ENCODE data around the gene GRIA4. TPM values are rescaled to one million over a fixed set of nuclear protein-coding genes. Genes with fewer than 3 reads are reported as not detected.
A peak's percentile ranks its signal among the peaks of the same experiment; 100 is the strongest.

GRIA4 gene
- total and polyA plus RNA-seq, 2 experiments from 2014 or later, result 1.3 to 3.7 TPM

GRCh38 chr11:105723269-105723668 lies 113.4 kb downstream of the GRIA4 start:
- DNase-seq (ENCODE audit: low spot score), result no peak
- no peaks in the 10 kb centered on the region for H3K9me3 ChIP-seq (ENCODE audit: low read depth)
- H3K4me2 ChIP-seq, result no peak overlapping the region
- H3K4me1 ChIP-seq (ENCODE audit: insufficient read depth), result no peaks in the 10 kb centered on the region
- H3K36me3 ChIP-seq (replicated peaks; ENCODE audit: insufficient read depth, low read depth), result no peaks in the 10 kb centered on the region
- WGBS (ENCODE audit: low lambda C conversion rate, missing lambda C conversion rate), result 96% methylated on average over 3 of the region's 3 CpGs
- no peak overlapping the region for H2AFZ ChIP-seq
- H3K27ac ChIP-seq, result no peak overlapping the region
- no peaks in the 10 kb centered on the region for H4K20me1 ChIP-seq (ENCODE audit: insufficient read depth, poor library complexity, severe bottlenecking)
- H3K9me2 ChIP-seq (replicated peaks; ENCODE audit: insufficient read depth), result no peaks in the 10 kb centered on the region
- TF ChIP-seq CTCF (IDR thresholded peaks at IDR 0.05; ENCODE audit: poor library complexity), result no peak
- TF ChIP-seq EZH2 (IDR thresholded peaks at IDR 0.05; ENCODE audit: borderline replicate concordance), result no peak
- no peak for TF ChIP-seq EZH2phosphoT487 (IDR thresholded peaks at IDR 0.05; ENCODE audit: low read depth, severe bottlenecking, unreplicated experiment)
- H3K79me2 ChIP-seq, result no peaks in the 10 kb centered on the region
- no peak overlapping the region for H3K4me3 ChIP-seq
- H3K27me3 ChIP-seq, result no peaks in the 10 kb centered on the region

- Histone ChIP-seq H3K36me3 (replicated peaks; ENCODE audit: insufficient read depth, low read depth) (no peaks in the 10 kb centered on the region), H3K4me3 (no peak overlapping the region), H3K4me1 (ENCODE audit: insufficient read depth) (no peaks in the 10 kb centered on the region), H3K9me3 (ENCODE audit: low read depth) (no peaks in the 10 kb centered on the region), H3K27me3 (no peaks in the 10 kb centered on the region), H3K4me2 (no peak overlapping the region), H3K9me2 (replicated peaks; ENCODE audit: insufficient read depth) (no peaks in the 10 kb centered on the region), H3K27ac (no peak overlapping the region), H3K79me2 (no peaks in the 10 kb centered on the region), H2AFZ (no peak overlapping the region), H4K20me1 (ENCODE audit: insufficient read depth, poor library complexity, severe bottlenecking) (no peaks in the 10 kb centered on the region)
- no peak for DNase-seq (ENCODE audit: low spot score)
- TF ChIP-seq EZH2phosphoT487 (IDR thresholded peaks at IDR 0.05; ENCODE audit: low read depth, severe bottlenecking, unreplicated experiment), result no peak
- no peak for TF ChIP-seq EZH2 (IDR thresholded peaks at IDR 0.05; ENCODE audit: borderline replicate concordance)
- no peak for TF ChIP-seq CTCF (IDR thresholded peaks at IDR 0.05; ENCODE audit: poor library complexity)
- WGBS (ENCODE audit: low lambda C conversion rate, missing lambda C conversion rate), result 89% methylated on average over 3 of the region's 3 CpGs
These were observed 122.7 kb downstream of the GRIA4 start for GRCh38 chr11:105732611-105733010.

GRCh38 chr11:105734426-105734825 lies 124.6 kb downstream of the GRIA4 start:
- DNase-seq (ENCODE audit: low spot score), result peak; percentile 23
- Histone ChIP-seq H2AFZ (no peak overlapping the region), H3K27ac (no peak overlapping the region), H3K36me3 (replicated peaks; ENCODE audit: insufficient read depth, low read depth) (no peaks in the 10 kb centered on the region), H3K9me3 (ENCODE audit: low read depth) (no peaks in the 10 kb centered on the region), H4K20me1 (ENCODE audit: insufficient read depth, poor library complexity, severe bottlenecking) (no peaks in the 10 kb centered on the region), H3K4me3 (no peak overlapping the region), H3K4me2 (no peak overlapping the region), H3K27me3 (no peaks in the 10 kb centered on the region), H3K79me2 (no peaks in the 10 kb centered on the region), H3K9me2 (replicated peaks; ENCODE audit: insufficient read depth) (no peaks in the 10 kb centered on the region), H3K4me1 (ENCODE audit: insufficient read depth) (no peaks in the 10 kb centered on the region)
- WGBS (ENCODE audit: low lambda C conversion rate, missing lambda C conversion rate), result 85% methylated on average over 1 of the region's 1 CpG
- TF ChIP-seq EZH2 (IDR thresholded peaks at IDR 0.05; ENCODE audit: borderline replicate concordance) (no peak), CTCF (IDR thresholded peaks at IDR 0.05; ENCODE audit: poor library complexity) (no peak), EZH2phosphoT487 (IDR thresholded peaks at IDR 0.05; ENCODE audit: low read depth, severe bottlenecking, unreplicated experiment) (no peak)

- H3K9me2 ChIP-seq (replicated peaks; ENCODE audit: insufficient read depth), result no peaks in the 10 kb centered on the region
- H3K4me3 ChIP-seq, result no peak overlapping the region
- DNase-seq (ENCODE audit: low spot score), result no peak
- H3K36me3 ChIP-seq (replicated peaks; ENCODE audit: insufficient read depth, low read depth), result no peaks in the 10 kb centered on the region
- 96% methylated on average over 1 of the region's 1 CpG for WGBS (ENCODE audit: low lambda C conversion rate, missing lambda C conversion rate)
- no peak for TF ChIP-seq EZH2 (IDR thresholded peaks at IDR 0.05; ENCODE audit: borderline replicate concordance)
- no peak for TF ChIP-seq EZH2phosphoT487 (IDR thresholded peaks at IDR 0.05; ENCODE audit: low read depth, severe bottlenecking, unreplicated experiment)
- TF ChIP-seq CTCF (IDR thresholded peaks at IDR 0.05; ENCODE audit: poor library complexity), result no peak
- H3K4me1 ChIP-seq (ENCODE audit: insufficient read depth), result no peaks in the 10 kb centered on the region
- H4K20me1 ChIP-seq (ENCODE audit: insufficient read depth, poor library complexity, severe bottlenecking), result no peaks in the 10 kb centered on the region
- H2AFZ ChIP-seq, result no peak overlapping the region
- H3K9me3 ChIP-seq (ENCODE audit: low read depth), result no peaks in the 10 kb centered on the region
- no peak overlapping the region for H3K4me2 ChIP-seq
- no peak overlapping the region for H3K27ac ChIP-seq
- no peaks in the 10 kb centered on the region for H3K27me3 ChIP-seq
- H3K79me2 ChIP-seq, result no peaks in the 10 kb centered on the region
These were observed 128.4 kb downstream of the GRIA4 start for GRCh38 chr11:105738251-105738650.
